Measurements from ENCODE around the gene CLEC18A.

DNA sequence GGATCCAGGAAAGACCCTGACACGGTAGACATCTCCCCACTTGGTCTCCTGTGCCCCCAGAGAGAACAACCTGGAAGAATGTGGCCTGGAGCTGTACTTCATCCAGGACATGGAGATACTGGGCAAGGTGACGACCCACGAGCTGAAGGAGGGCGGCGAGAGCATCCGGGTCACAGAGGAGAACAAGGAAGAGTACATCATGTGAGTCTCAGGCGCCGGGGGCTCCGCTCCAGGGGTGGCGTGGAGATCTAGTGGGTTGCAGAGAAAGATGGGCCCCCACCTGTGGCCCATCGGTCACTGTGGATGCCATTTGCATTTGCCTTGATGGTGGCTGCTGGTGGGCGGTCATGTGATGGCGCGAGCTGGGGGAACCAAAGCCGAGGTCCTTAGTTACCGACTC is 14.9 kb upstream of the CLEC18A start:
- TF ChIP-seq, protein P1, sequence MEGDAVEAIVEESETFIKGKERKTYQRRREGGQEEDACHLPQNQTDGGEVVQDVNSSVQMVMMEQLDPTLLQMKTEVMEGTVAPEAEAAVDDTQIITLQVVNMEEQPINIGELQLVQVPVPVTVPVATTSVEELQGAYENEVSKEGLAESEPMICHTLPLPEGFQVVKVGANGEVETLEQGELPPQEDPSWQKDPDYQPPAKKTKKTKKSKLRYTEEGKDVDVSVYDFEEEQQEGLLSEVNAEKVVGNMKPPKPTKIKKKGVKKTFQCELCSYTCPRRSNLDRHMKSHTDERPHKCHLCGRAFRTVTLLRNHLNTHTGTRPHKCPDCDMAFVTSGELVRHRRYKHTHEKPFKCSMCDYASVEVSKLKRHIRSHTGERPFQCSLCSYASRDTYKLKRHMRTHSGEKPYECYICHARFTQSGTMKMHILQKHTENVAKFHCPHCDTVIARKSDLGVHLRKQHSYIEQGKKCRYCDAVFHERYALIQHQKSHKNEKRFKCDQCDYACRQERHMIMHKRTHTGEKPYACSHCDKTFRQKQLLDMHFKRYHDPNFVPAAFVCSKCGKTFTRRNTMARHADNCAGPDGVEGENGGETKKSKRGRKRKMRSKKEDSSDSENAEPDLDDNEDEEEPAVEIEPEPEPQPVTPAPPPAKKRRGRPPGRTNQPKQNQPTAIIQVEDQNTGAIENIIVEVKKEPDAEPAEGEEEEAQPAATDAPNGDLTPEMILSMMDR (IDR thresholded peaks at IDR 0.05): no peak
- no peak for TF ChIP-seq POLR2A (IDR thresholded peaks at IDR 0.05)
